CD4-positive, CD25-positive, alpha-beta regulatory T cell (primary cell): ENCODE results near the gene MTG2. TPM values are rescaled to one million over a fixed set of nuclear protein-coding genes. Genes with fewer than 3 reads are reported as not detected.

Experiments used
- ATAC-seq, 2 donors: fragments of 150-1000 bp; cut with Tn5 transposase; one replicate each; pipeline ENCODE4 v1.10.0; 2021; ENCODE audit warnings: low read depth in 2 of 2, moderate number of reproducible peaks in 2 of 2, moderate library complexity in 1 of 2
- DNase-seq, 3 donors: peaks; one replicate each; pipeline versions ENCODE4 v3.0.0 to v3.0.0-alpha.2; 2012 to 2022; ENCODE audit warnings: mixed read lengths in 1 of 3
- H3K27ac ChIP-seq: one replicate; pipeline ENCODE4 v1.7.0; 2013; ENCODE audit warnings: mild to moderate bottlenecking, low read length; ENCODE audit not compliant: insufficient read depth, poor library complexity, severe bottlenecking
- H3K27me3 ChIP-seq: one replicate; pipeline ENCODE4 v1.7.0; 2013; ENCODE audit warnings: low read length; ENCODE audit not compliant: control insufficient read depth, insufficient read depth
- H3K36me3 ChIP-seq: one replicate; pipeline ENCODE4 v1.7.0; 2013; ENCODE audit warnings: mild to moderate bottlenecking, low read length, moderate library complexity; ENCODE audit not compliant: control insufficient read depth, insufficient read depth
- H3K4me1 ChIP-seq: 2 replicates; pipeline ENCODE4 v1.7.0; 2013; ENCODE audit warnings: mild to moderate bottlenecking, low read length; ENCODE audit not compliant: insufficient read depth, control insufficient read depth, poor library complexity, severe bottlenecking
- H3K4me3 ChIP-seq: one replicate; pipeline ENCODE4 v1.7.0; 2013; ENCODE audit warnings: low read depth, mild to moderate bottlenecking, low read length, moderate library complexity
- H3K9me3 ChIP-seq, 2 experiments: 1 replicate in 1 of 2; 2 replicates in 1 of 2; pipeline ENCODE4 v1.7.0; 2013; ENCODE audit warnings: low read length in 2 of 2, mild to moderate bottlenecking in 1 of 2, moderate library complexity in 1 of 2; ENCODE audit not compliant: control insufficient read depth in 2 of 2
- H3K27ac Mint-ChIP-seq, 3 donors: one replicate each; pipeline ENCODE4 v1.8.0; 2020 to 2022; ENCODE audit warnings: mild to moderate bottlenecking in 3 of 3, mixed read lengths in 3 of 3, moderate library complexity in 2 of 3
- H3K27me3 Mint-ChIP-seq: one replicate; pipeline ENCODE4 v1.8.0; 2022; ENCODE audit warnings: mild to moderate bottlenecking, mixed read lengths
- H3K36me3 Mint-ChIP-seq: one replicate; pipeline ENCODE4 v1.8.0; 2020; ENCODE audit warnings: mixed read lengths
- H3K4me1 Mint-ChIP-seq, 4 donors: one replicate each; pipeline ENCODE4 v1.8.0; 2020 to 2022; ENCODE audit warnings: mixed read lengths in 4 of 4, mild to moderate bottlenecking in 1 of 4
- H3K4me3 Mint-ChIP-seq, 4 donors: one replicate each; pipeline ENCODE4 v1.8.0; 2020 to 2022; ENCODE audit warnings: mild to moderate bottlenecking in 4 of 4, mixed read lengths in 4 of 4, moderate library complexity in 3 of 4
- H3K9me3 Mint-ChIP-seq, 7 donors: one replicate each; pipeline ENCODE4 v1.8.0; 2020 to 2022; ENCODE audit warnings: mixed read lengths in 7 of 7, mild to moderate bottlenecking in 3 of 7, moderate library complexity in 2 of 7
- polyA plus RNA-seq, 4 donors: library from polyadenylated mRNA; unstranded; fragments of 300-500 nt; fragmentation: Illumina TruSeq; gene quantifications; one replicate each; pipeline ENCODE4 v1.2.3, GENCODE V29; 2021
- total RNA-seq: library from RNA; stranded (reverse); gene quantifications from one replicate; pipeline ENCODE4 v1.2.3, GENCODE V29; 2022

The MTG2 gene
- total and polyA plus RNA-seq, 5 donors from 2014 or later: 17.5 to 23.6 (median 18.9) TPM

DNA sequence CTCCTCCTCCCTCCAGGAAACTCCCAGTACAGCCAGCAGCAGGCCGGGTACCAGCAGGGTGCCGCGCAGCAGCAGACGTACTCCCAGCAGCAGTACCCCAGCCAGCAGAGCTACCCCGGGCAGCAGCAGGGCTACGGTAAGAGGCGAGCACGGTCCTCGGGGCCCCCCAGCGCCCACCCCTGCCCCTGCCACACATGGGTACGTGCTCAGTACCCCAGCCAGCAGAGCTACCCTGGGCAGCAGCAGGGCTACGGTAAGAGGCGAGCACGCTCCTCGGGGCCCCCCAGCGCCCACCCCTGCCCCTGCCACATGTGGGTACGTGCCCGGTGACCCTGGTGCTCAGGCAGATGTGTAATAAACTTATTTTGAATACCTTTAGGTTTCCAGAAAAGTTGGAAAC, 10.2 kb upstream of the MTG2 start:
- no peaks in the 10 kb centered on the region for H3K9me3 Mint-ChIP-seq
- peaks cover 0 to 3% (median 0%) of the 10 kb centered on the region in 4 donors for H3K4me1 Mint-ChIP-seq
- no peaks in the 10 kb centered on the region for H3K27me3 Mint-ChIP-seq
- peaks cover 21% of the 10 kb centered on the region for H3K36me3 Mint-ChIP-seq
- ATAC-seq (no peak), DNase-seq (no peak)
- no peaks in the 10 kb centered on the region for H3K4me1 ChIP-seq
- H3K4me3 ChIP-seq: no peak overlapping the region
- no peak overlapping the region for H3K27ac ChIP-seq
- no peak overlapping the region for H3K27ac Mint-ChIP-seq
- no peak overlapping the region for H3K4me3 Mint-ChIP-seq
- H3K9me3 ChIP-seq: no peaks in the 10 kb centered on the region
- no peaks in the 10 kb centered on the region for H3K27me3 ChIP-seq
- H3K36me3 ChIP-seq: peaks cover 3% of the 10 kb centered on the region

DNA sequence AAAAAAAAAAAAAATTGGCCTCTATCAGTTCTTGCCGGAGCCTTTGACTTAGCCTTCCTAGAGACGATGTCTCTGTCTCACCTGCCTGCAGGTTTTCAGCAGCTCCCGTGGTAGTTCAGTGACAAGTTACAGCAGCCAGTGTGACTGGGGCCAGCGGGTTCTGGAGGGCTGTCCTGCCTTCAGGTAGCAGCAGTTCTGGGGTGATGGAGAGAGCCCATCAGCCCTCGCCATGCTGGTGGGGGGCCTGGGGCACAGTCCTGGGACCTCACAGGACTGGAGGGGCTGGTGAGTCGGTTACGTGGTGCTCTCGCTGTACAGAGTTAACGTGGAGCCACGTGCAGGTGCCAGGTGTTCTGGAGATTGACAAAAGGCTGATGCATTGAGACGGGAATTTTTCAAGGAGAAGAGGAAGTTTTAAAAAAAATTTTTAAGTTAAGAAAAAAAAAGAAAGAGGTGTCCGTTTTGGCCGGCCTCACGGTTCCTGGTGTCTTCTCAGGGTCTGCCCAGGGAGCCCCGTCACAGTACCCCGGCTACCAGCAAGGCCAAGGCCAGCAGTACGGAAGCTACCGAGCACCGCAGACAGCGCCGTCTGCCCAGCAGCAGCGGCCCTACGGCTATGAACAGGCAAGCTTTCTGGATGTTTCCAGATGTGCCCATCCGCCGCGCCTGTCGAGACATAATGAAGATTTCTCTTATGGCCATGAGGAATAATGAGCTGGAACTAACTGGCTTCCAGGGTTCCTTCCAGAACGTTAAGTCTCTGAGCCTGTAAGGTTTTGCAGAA, 8.6 kb upstream of the MTG2 start:
- ATAC-seq: no peak
- H3K27me3 ChIP-seq: no peaks in the 10 kb centered on the region
- H3K4me1 ChIP-seq: no peaks in the 10 kb centered on the region
- no peak overlapping the region for H3K4me3 ChIP-seq
- H3K36me3 Mint-ChIP-seq: peaks cover 15% of the 10 kb centered on the region
- no peaks in the 10 kb centered on the region for H3K36me3 ChIP-seq
- H3K4me3 Mint-ChIP-seq: no peak overlapping the region
- no peaks in the 10 kb centered on the region for H3K9me3 ChIP-seq
- peak overlapping the region in 1 of 3 donors; percentile 62 for H3K27ac Mint-ChIP-seq
- no peak overlapping the region for H3K27ac ChIP-seq
- no peaks in the 10 kb centered on the region for H3K27me3 Mint-ChIP-seq
- DNase-seq: no peak
- no peaks in the 10 kb centered on the region for H3K4me1 Mint-ChIP-seq
- H3K9me3 Mint-ChIP-seq: no peaks in the 10 kb centered on the region

DNA sequence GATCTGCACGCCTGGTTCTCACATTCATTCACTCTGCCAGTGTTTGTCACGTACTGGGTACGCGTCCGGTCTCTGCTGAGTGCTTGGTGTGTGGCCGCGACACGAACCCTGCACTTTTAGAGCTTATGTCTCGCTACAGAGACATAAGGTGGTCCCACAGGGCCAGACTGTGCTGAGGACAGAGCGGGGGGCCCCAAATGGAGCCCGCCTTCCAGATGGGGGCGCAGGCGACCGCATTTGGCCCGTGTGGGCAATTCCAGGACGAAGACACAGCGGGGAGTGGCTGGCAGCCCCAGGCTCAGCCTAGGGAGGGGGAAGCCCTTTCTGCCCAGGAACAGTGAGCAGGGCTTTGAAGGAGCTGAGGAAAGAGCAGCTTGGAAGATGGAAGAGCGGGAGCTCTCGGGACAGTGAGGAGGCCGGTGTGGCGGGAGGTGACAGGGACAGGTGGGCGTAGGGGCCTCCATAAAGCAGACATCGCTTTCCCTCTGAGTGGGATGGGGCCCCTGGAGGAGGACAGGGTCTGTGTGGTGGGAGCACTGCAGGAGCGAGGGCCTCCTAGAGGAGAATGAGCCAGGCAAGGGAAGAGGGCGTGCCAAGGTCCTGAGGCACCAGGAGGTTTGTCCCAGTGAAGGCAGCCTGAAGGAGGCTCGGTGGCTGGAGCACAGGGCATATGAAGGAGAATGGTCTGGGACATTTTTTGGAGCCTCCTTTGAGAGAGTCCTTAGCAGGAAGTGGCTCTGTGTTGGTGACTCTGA, 7.8 kb upstream of the MTG2 start:
- no peaks in the 10 kb centered on the region for H3K27me3 Mint-ChIP-seq
- H3K27ac ChIP-seq: no peak overlapping the region
- H3K4me1 ChIP-seq: no peaks in the 10 kb centered on the region
- no peaks in the 10 kb centered on the region for H3K4me1 Mint-ChIP-seq
- H3K36me3 Mint-ChIP-seq: peaks cover 15% of the 10 kb centered on the region
- H3K9me3 ChIP-seq: no peaks in the 10 kb centered on the region
- DNase-seq (no peak), ATAC-seq (no peak)
- H3K27me3 ChIP-seq: no peaks in the 10 kb centered on the region
- H3K9me3 Mint-ChIP-seq: no peaks in the 10 kb centered on the region
- peak overlapping the region in 1 of 3 donors; percentile 62 for H3K27ac Mint-ChIP-seq
- H3K4me3 ChIP-seq: no peak overlapping the region
- H3K4me3 Mint-ChIP-seq: no peak overlapping the region
- H3K36me3 ChIP-seq: no peaks in the 10 kb centered on the region

DNA sequence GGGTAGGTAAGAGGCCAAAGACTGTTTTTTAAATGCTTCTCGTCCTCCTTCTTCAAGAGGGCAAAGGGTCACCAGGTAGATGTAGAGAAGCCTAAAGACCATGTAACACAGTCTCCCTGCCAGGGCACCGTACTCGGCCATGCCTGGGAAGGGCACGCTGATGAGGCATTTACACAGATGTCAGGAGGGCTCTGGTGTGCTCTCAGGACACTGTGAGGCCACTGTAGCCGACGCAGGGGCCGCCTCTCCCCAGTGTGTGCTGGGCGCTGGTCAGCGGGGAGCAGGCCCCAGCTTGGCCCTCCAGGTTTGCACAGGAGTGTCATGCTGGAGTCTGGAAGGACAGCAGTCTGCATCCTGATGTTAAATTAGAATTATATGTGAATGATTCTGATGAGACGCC, 7.1 kb upstream of the MTG2 start:
- DNase-seq (no peak), ATAC-seq (no peak)
- Histone ChIP-seq H3K27me3 (no peaks in the 10 kb centered on the region), H3K27ac (no peak overlapping the region), H3K9me3 (no peaks in the 10 kb centered on the region), H3K4me3 (no peak overlapping the region), H3K4me1 (no peaks in the 10 kb centered on the region), H3K36me3 (no peaks in the 10 kb centered on the region)
- H3K27ac Mint-ChIP-seq: no peak overlapping the region
- H3K36me3 Mint-ChIP-seq: peaks cover 15% of the 10 kb centered on the region
- H3K9me3 Mint-ChIP-seq: no peaks in the 10 kb centered on the region
- no peaks in the 10 kb centered on the region for H3K4me1 Mint-ChIP-seq
- H3K4me3 Mint-ChIP-seq: no peak overlapping the region
- no peaks in the 10 kb centered on the region for H3K27me3 Mint-ChIP-seq

DNA sequence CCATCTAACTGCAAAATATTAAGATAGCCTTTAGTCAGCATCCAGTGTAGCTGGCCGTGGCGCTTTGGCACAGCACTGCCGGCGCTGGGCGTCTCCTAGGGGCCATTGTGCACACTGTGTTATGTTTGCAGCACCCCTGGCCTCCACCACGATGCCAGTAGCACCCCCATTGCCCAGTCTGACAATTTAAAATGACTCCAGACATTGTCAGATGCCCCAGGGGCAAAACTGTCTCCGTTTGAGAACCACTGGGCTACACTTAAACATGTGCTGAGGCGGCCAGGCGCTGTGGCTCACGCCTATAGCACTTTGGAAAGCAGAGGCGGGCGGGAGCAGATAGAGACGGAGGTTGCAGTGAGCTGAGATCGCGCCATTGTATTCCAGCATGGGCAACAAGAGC, 6.0 kb upstream of the MTG2 start:
- Histone ChIP-seq H3K4me1 (peaks cover 1% of the 10 kb centered on the region), H3K27me3 (no peaks in the 10 kb centered on the region), H3K9me3 (no peaks in the 10 kb centered on the region), H3K36me3 (no peaks in the 10 kb centered on the region), H3K4me3 (no peak overlapping the region), H3K27ac (no peak overlapping the region)
- Mint-ChIP-seq H3K27me3 (no peaks in the 10 kb centered on the region), H3K9me3 (no peaks in the 10 kb centered on the region), H3K4me3 (no peak overlapping the region), H3K4me1 (peaks cover 3 to 4% (median 3%) of the 10 kb centered on the region in 4 donors), H3K36me3 (peaks cover 12% of the 10 kb centered on the region), H3K27ac (peak overlapping the region in 1 of 3 donors; percentile 32)
- DNase-seq: no peak
- no peak for ATAC-seq

DNA sequence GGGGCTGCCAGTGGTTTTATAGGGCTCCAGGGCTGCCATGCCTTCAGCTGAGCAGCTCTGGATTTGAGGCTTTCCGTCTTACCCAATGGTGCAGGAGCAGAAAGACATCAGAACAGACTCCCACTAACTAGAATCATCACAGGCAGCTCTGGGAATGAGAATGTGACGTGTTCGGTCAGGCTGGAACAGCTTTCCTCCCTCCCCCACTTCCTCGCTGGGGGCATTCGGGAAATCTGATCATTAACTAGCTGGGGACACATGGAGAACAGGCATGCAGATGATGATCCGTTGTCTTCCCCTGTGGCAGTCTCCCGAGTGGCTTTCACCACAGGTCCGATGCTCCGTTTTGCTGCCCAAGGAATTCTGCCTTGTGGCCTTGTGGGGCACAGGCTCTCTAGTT, 5.5 kb upstream of the MTG2 start:
- peaks cover 12% of the 10 kb centered on the region for H3K36me3 Mint-ChIP-seq
- Histone ChIP-seq H3K27me3 (no peaks in the 10 kb centered on the region), H3K27ac (no peak overlapping the region), H3K36me3 (no peaks in the 10 kb centered on the region), H3K4me3 (no peak overlapping the region), H3K4me1 (peaks cover 5% of the 10 kb centered on the region), H3K9me3 (no peaks in the 10 kb centered on the region)
- DNase-seq (no peak), ATAC-seq (no peak)
- no peak overlapping the region for H3K27ac Mint-ChIP-seq
- H3K4me3 Mint-ChIP-seq: no peak overlapping the region
- no peaks in the 10 kb centered on the region for H3K9me3 Mint-ChIP-seq
- H3K27me3 Mint-ChIP-seq: no peaks in the 10 kb centered on the region
- peaks cover 7 to 8% (median 8%) of the 10 kb centered on the region in 4 donors for H3K4me1 Mint-ChIP-seq

DNA sequence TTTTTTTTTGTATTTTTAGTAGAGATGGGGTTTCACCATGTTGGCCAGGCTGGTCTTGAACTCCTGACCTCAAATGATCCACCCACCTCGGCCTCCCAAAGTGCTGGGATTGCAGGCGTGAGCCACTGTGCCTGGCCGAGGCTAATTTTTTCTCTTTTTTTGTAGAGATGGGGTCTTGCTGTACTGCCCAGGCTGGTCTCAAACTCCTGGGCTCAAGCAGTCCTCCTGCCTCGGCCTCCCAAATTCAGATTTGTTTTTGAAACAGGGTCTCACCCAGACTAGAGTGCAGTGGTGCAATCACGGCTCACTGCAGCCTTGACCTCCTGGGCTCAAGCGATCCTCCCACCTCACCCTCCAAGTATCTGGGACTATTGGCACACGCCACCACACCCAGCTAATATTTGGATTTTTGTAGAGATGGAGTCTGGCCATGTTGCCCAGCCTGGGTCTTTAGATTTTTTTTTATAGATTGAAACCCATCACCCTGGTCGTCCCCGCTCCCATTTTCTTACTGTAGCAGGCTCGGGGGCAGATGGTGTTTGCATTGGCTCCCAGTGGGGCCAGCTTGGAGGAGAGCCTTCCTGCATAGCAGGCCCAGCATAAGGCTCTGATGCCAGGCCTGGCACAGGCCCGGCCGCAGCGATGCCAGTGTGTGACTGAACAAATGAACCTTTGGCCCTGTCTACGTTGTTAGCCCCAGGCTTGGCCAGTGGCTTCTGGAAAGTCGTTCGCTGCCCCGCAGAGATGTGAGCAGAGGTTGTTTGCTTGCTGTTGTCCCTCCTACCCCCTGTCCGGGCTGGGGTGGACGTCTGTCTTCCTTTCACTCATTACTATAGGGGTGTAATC, 4.3 kb upstream of the MTG2 start:
- DNase-seq (no peak), ATAC-seq (no peak)
- H3K4me1 ChIP-seq: peaks cover 11% of the 10 kb centered on the region
- Mint-ChIP-seq H3K4me3 (no peak overlapping the region), H3K4me1 (peaks cover 8 to 15% (median 10%) of the 10 kb centered on the region in 4 donors), H3K9me3 (no peaks in the 10 kb centered on the region), H3K27ac (peak overlapping the region in 1 of 3 donors; percentile 65), H3K36me3 (peaks cover 12% of the 10 kb centered on the region), H3K27me3 (no peaks in the 10 kb centered on the region)
- H3K4me3 ChIP-seq: no peak overlapping the region
- H3K36me3 ChIP-seq: no peaks in the 10 kb centered on the region
- no peak overlapping the region for H3K27ac ChIP-seq
- H3K9me3 ChIP-seq: no peaks in the 10 kb centered on the region
- no peaks in the 10 kb centered on the region for H3K27me3 ChIP-seq
